Measurements from ENCODE around the gene S100A2. TPM values are rescaled to one million over a fixed set of nuclear protein-coding genes. Genes with fewer than 3 reads are reported as not detected.

S100A2 gene
- total RNA-seq, 1 experiment from 2014 or later = 147 TPM

DNA sequence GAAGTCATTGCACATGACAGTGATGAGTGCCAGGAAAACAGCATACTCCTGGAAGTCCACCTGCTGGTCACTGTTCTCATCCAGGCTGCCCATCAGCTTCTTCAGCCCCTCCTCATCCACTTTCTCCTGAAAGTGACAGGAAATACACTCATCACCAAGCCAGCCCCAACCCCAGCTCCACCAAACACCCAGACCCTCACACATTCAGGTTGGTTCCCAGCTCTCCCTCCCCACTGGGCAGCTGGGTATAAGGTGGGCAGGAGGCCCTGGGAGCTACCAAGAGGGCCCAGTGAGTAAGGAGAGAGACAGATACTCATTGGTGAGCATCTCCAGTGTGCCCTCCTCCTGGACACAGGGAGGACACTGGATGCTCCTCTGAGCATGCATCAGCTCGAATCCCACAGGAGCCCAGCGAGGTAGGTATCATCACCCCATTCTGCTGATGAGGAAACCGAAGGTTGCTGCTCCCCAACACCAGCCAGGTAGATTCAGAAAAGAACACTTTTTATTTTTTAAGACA lies 4.1 kb downstream of the S100A2 start:
- H3K4me1 ChIP-seq (replicated peaks; ENCODE audit: insufficient read depth) = peaks cover 32% of the 10 kb centered on the region
- CTCF ChIA-PET = no interaction called here
- intact Hi-C loops (cut with micrococcal nuclease; ENCODE audit: unreplicated experiment) = loop anchor here (10.0 kb wide), 1 partner anchor 403 kb away; the partner anchor contains the start of genes CREB3L4 and SLC39A1
- no peak overlapping the region for H2AFZ ChIP-seq
- H3K9me2 ChIP-seq (ENCODE audit: insufficient read depth) = no peaks in the 10 kb centered on the region
- BruUV-seq (replicated peaks) = no TSS peak
- no peaks in the 10 kb centered on the region for H3K36me3 ChIP-seq (ENCODE audit: low read depth)
- no peaks in the 10 kb centered on the region for H4K20me1 ChIP-seq (ENCODE audit: insufficient read depth)
- POLR2A ChIA-PET (ENCODE audit: unreplicated experiment) = no interaction called here
- no peak overlapping the region for H3K4me2 ChIP-seq
- TF ChIP-seq, protein P1, sequence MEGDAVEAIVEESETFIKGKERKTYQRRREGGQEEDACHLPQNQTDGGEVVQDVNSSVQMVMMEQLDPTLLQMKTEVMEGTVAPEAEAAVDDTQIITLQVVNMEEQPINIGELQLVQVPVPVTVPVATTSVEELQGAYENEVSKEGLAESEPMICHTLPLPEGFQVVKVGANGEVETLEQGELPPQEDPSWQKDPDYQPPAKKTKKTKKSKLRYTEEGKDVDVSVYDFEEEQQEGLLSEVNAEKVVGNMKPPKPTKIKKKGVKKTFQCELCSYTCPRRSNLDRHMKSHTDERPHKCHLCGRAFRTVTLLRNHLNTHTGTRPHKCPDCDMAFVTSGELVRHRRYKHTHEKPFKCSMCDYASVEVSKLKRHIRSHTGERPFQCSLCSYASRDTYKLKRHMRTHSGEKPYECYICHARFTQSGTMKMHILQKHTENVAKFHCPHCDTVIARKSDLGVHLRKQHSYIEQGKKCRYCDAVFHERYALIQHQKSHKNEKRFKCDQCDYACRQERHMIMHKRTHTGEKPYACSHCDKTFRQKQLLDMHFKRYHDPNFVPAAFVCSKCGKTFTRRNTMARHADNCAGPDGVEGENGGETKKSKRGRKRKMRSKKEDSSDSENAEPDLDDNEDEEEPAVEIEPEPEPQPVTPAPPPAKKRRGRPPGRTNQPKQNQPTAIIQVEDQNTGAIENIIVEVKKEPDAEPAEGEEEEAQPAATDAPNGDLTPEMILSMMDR (conservative IDR thresholded peaks at IDR 0.05) = no peak
- DNase-seq = no peak
- peaks cover 25% of the 10 kb centered on the region for H3F3A ChIP-seq (ENCODE audit: insufficient read depth, low read depth)
- no peak overlapping the region for H3K27ac ChIP-seq
- no peaks in the 10 kb centered on the region for H3K79me2 ChIP-seq (ENCODE audit: low read depth)
- no peaks in the 10 kb centered on the region for H3K9me3 ChIP-seq (ENCODE audit: insufficient read depth, low read depth)
- no peaks in the 10 kb centered on the region for H3K27me3 ChIP-seq (ENCODE audit: insufficient read depth, low read depth)
- no peak overlapping the region for H3K4me3 ChIP-seq

DNA sequence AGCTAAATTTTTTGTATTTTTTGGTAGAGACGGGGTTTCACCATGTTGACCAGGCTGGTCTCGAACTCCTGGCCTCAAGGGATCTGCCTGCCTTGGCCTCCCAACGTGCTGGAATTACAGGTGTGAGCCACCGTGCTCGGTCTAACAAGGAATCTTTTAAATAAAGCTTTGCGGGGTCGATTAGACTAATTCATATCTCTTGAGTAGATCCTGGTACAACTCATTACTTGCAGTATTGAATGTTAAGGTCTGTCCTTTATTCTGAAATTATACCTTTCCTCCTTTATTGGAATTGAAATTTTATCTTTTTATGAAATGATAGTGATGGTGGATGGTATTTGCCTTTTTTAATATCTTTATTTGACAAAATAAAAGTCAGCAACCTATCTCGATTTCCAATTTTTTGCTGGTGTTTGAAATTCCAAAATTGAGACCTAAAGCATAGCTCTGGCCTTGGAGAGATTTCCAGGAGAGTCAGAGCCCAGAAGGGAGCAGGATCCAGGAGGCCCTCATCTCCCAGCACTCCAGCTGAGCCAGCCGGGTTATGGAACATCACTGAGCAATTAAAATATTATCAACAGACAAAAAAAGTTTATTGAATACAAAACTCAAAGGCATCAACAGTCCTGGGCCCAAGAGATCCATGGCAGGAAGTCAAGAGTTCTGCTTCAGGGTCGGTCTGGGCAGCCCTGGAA lies 4.7 kb downstream of the S100A2 start:
- no peaks in the 10 kb centered on the region for H4K20me1 ChIP-seq (ENCODE audit: insufficient read depth)
- CTCF ChIA-PET = interaction anchor here (0.5 kb wide), 1 partner anchor 437 kb away, joined by 4 read pairs; no protein-coding TSS in a partner anchor
- no peaks in the 10 kb centered on the region for H3K79me2 ChIP-seq (ENCODE audit: low read depth)
- POLR2A ChIA-PET (ENCODE audit: unreplicated experiment) = interaction anchor here (0.6 kb wide), 1 partner anchor 9 kb away, joined by 4 read pairs; no protein-coding TSS in a partner anchor
- no peak for DNase-seq
- H3F3A ChIP-seq (ENCODE audit: insufficient read depth, low read depth) = peaks cover 23% of the 10 kb centered on the region
- no peak overlapping the region for H3K27ac ChIP-seq
- TF ChIP-seq EZH2 (IDR thresholded peaks at IDR 0.05; ENCODE audit: low read depth) = no peak
- TF ChIP-seq, protein P1 (conservative IDR thresholded peaks at IDR 0.05) = no peak
- H3K4me3 ChIP-seq = no peak overlapping the region
- H3K27me3 ChIP-seq (ENCODE audit: insufficient read depth, low read depth) = no peaks in the 10 kb centered on the region
- no TSS peak for BruUV-seq (replicated peaks)
- H3K4me2 ChIP-seq = no peak overlapping the region
- peaks cover 27% of the 10 kb centered on the region for H3K4me1 ChIP-seq (replicated peaks; ENCODE audit: insufficient read depth)
- no peaks in the 10 kb centered on the region for H3K9me3 ChIP-seq (ENCODE audit: insufficient read depth, low read depth)
- H3K36me3 ChIP-seq (ENCODE audit: low read depth) = no peaks in the 10 kb centered on the region
- H2AFZ ChIP-seq = no peak overlapping the region
- H3K9me2 ChIP-seq (ENCODE audit: insufficient read depth) = no peaks in the 10 kb centered on the region
- intact Hi-C loops (cut with micrococcal nuclease; ENCODE audit: unreplicated experiment) = loop anchor here (10.0 kb wide), 1 partner anchor 404 kb away; the partner anchor contains the start of genes CREB3L4 and SLC39A1

DNA sequence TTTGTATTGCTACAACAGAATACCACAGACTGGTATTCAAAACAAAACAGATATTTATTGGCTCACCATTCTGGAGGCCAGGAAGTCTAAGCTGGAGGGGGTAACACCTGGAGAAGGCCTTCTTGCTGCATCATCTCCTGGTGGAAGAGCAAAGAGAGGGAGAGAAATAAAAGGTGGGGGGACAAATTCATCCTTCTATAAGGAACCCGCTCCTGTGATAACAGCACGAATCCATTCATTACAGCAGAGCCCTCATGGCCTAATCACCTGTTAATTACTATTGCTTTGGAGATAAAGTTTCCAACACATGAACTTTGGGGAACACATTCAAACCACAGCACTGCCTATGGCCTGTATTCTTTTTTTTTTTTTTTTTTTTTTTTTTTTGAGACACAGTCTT lies 5.4 kb downstream of the S100A2 start:
- BruUV-seq (replicated peaks) = no TSS peak
- intact Hi-C loops (cut with micrococcal nuclease; ENCODE audit: unreplicated experiment) = loop anchor here (10.0 kb wide), 1 partner anchor 405 kb away; the partner anchor contains the start of genes CREB3L4 and SLC39A1
- Histone ChIP-seq H3K4me3 (no peak overlapping the region), H2AFZ (no peak overlapping the region), H3K36me3 (ENCODE audit: low read depth) (no peaks in the 10 kb centered on the region), H3K4me1 (replicated peaks; ENCODE audit: insufficient read depth) (peaks cover 20% of the 10 kb centered on the region), H3K79me2 (ENCODE audit: low read depth) (no peaks in the 10 kb centered on the region), H3K4me2 (no peak overlapping the region), H4K20me1 (ENCODE audit: insufficient read depth) (no peaks in the 10 kb centered on the region), H3F3A (ENCODE audit: insufficient read depth, low read depth) (peaks cover 17% of the 10 kb centered on the region), H3K27ac (no peak overlapping the region), H3K27me3 (ENCODE audit: insufficient read depth, low read depth) (no peaks in the 10 kb centered on the region), H3K9me2 (ENCODE audit: insufficient read depth) (no peaks in the 10 kb centered on the region), H3K9me3 (ENCODE audit: insufficient read depth, low read depth) (no peaks in the 10 kb centered on the region)
- ChIA-PET CTCF (interaction anchor here (0.5 kb wide), 1 partner anchor 437 kb away, joined by 4 read pairs; no protein-coding TSS in a partner anchor), POLR2A (ENCODE audit: unreplicated experiment) (interaction anchor here (0.6 kb wide), 1 partner anchor 9 kb away, joined by 4 read pairs; no protein-coding TSS in a partner anchor)
- TF ChIP-seq EZH2 (IDR thresholded peaks at IDR 0.05; ENCODE audit: low read depth) = no peak
- TF ChIP-seq, protein P1 (conservative IDR thresholded peaks at IDR 0.05) = no peak
- no peak for DNase-seq

Data from PC-9 (cell line).